Uterus (tissue), 4 donors: ENCODE measurements around the gene NCR2. TPM values are rescaled to one million over a fixed set of nuclear protein-coding genes. Genes with fewer than 3 reads are reported as not detected.
A peak's percentile ranks its signal among the peaks of the same experiment; 100 is the strongest.

ENCODE experiments used
- DNase-seq, 2 donors: peaks; one replicate each; pipeline ENCODE4 v3.0.0-alpha.2; 2019 to 2020
- H3K27ac ChIP-seq, 2 donors: fragments of 200-600 bp; sonication (generic); 1 replicate in 1 of 2; 2 replicates in 1 of 2; pipeline ENCODE4 v1.5.1; 2016 to 2018
- H3K27me3 ChIP-seq, 2 donors: fragments of 200-600 bp; sonication (generic); one replicate each; pipeline ENCODE4 v1.5.1; 2018 to 2019; ENCODE audit warnings: control low read depth in 1 of 2
- H3K36me3 ChIP-seq, 2 donors: fragments of 200-600 bp; sonication (generic); one replicate each; pipeline ENCODE4 v1.5.1; 2019; ENCODE audit warnings: control low read depth in 1 of 2
- H3K4me1 ChIP-seq, 2 donors: fragments of 200-600 bp; sonication (generic); one replicate each; pipeline ENCODE4 v1.5.1; 2018 to 2019; ENCODE audit warnings: control low read depth in 1 of 2
- H3K4me3 ChIP-seq, 2 donors: fragments of 200-600 bp; sonication (generic); 1 replicate in 1 of 2; 2 replicates in 1 of 2; pipeline ENCODE4 v1.5.1; 2018 to 2019; ENCODE audit warnings: mild to moderate bottlenecking in 1 of 2
- H3K9me3 ChIP-seq, 2 donors: fragments of 200-600 bp; sonication (generic); one replicate each; pipeline ENCODE4 v1.5.1; 2019; ENCODE audit warnings: control low read depth in 1 of 2
- CTCF ChIP-seq, 4 experiments: fragments of 200-600 bp in 2 of 4; fragments of 450-650 bp in 2 of 4; sonication (generic) in 2 of 4; IDR thresholded peaks; one replicate each; pipeline ENCODE4 v1.5.1; 2016 to 2019; ENCODE audit warnings: antibody characterized with exemption in 4 of 4, mild to moderate bottlenecking in 2 of 4, moderate library complexity in 1 of 4
- POLR2A ChIP-seq, 2 donors: fragments of 450-650 bp; IDR thresholded peaks; one replicate each; pipeline ENCODE4 v1.6.1; 2016; ENCODE audit warnings: antibody characterized with exemption in 2 of 2, mild to moderate bottlenecking in 1 of 2, moderate library complexity in 1 of 2
- intact Hi-C: fragments of 100-400 bp; cut with DNase I; formaldehyde crosslinking; loops from one replicate; pipeline ENCODE4 v1.15.1; 2023; ENCODE audit warnings: low total_unique reads
- total RNA-seq, 4 donors: library from RNA; depleted of rRNA in 3 of 4; stranded (reverse); fragments of >200 nt in 3 of 4; gene quantifications; one replicate each; pipeline versions ENCODE4 v1.1.0 to v1.2.4, GENCODE V29; 2014 to 2023
- donor health status: DM: yes; HTN: yes; CAD: no.

The NCR2 gene
- total RNA-seq, 4 donors from 2014 or later = not detected

- Histone ChIP-seq H3K27me3 (peaks cover 0 to 13% of the 10 kb centered on the region in 2 donors), H3K9me3 (no peaks in the 10 kb centered on the region), H3K27ac (no peak overlapping the region), H3K4me1 (no peaks in the 10 kb centered on the region), H3K36me3 (no peaks in the 10 kb centered on the region), H3K4me3 (peak overlapping the region in 1 of 2 donors; percentile 28)
- DNase-seq = peak; percentile 57 to 68
- intact Hi-C loops = no loop called here
- TF ChIP-seq POLR2A (IDR thresholded peaks at IDR 0.05) = no peak
- TF ChIP-seq CTCF (IDR thresholded peaks at IDR 0.05) = peak; percentile 93 to 99 (median 98)
Observed at GRCh38 chr6:41318654-41319565, 16.5 kb upstream of the NCR2 start.

- Histone ChIP-seq H3K4me3 (no peak overlapping the region), H3K27me3 (peaks cover 0 to 19% of the 10 kb centered on the region in 2 donors), H3K36me3 (no peaks in the 10 kb centered on the region), H3K9me3 (no peaks in the 10 kb centered on the region), H3K27ac (no peak overlapping the region), H3K4me1 (no peaks in the 10 kb centered on the region)
- DNase-seq = no peak
- TF ChIP-seq POLR2A (IDR thresholded peaks at IDR 0.05) = no peak
- TF ChIP-seq CTCF (IDR thresholded peaks at IDR 0.05) = no peak
- intact Hi-C loops = no loop called here
Observed at GRCh38 chr6:41321183-41321582, 14.2 kb upstream of the NCR2 start.

GRCh38 chr6:41325446-41326066 is 9.9 kb upstream of the NCR2 start:
- Histone ChIP-seq H3K4me1 (no peaks in the 10 kb centered on the region), H3K36me3 (no peaks in the 10 kb centered on the region), H3K9me3 (no peaks in the 10 kb centered on the region), H3K27me3 (peaks cover 0 to 18% of the 10 kb centered on the region in 2 donors), H3K4me3 (no peak overlapping the region), H3K27ac (no peak overlapping the region)
- intact Hi-C loops = no loop called here
- no peak for TF ChIP-seq CTCF (IDR thresholded peaks at IDR 0.05)
- no peak for TF ChIP-seq POLR2A (IDR thresholded peaks at IDR 0.05)
- DNase-seq = no peak

- intact Hi-C loops = no loop called here
- no peak overlapping the region for H3K27ac ChIP-seq
- no peak overlapping the region for H3K4me3 ChIP-seq
- peaks cover 0 to 18% of the 10 kb centered on the region in 2 donors for H3K27me3 ChIP-seq
- H3K36me3 ChIP-seq = no peaks in the 10 kb centered on the region
- H3K9me3 ChIP-seq = no peaks in the 10 kb centered on the region
- TF ChIP-seq CTCF (IDR thresholded peaks at IDR 0.05) = no peak
- no peak for TF ChIP-seq POLR2A (IDR thresholded peaks at IDR 0.05)
- DNase-seq = no peak
- H3K4me1 ChIP-seq = no peaks in the 10 kb centered on the region
Observed at GRCh38 chr6:41326092-41326491, 9.3 kb upstream of the NCR2 start.

- Histone ChIP-seq H3K4me1 (no peaks in the 10 kb centered on the region), H3K4me3 (no peak overlapping the region), H3K9me3 (no peaks in the 10 kb centered on the region), H3K27me3 (peaks cover 0 to 18% of the 10 kb centered on the region in 2 donors), H3K27ac (no peak overlapping the region), H3K36me3 (no peaks in the 10 kb centered on the region)
- TF ChIP-seq POLR2A (IDR thresholded peaks at IDR 0.05) (no peak), CTCF (IDR thresholded peaks at IDR 0.05) (no peak)
- intact Hi-C loops = no loop called here
- no peak for DNase-seq
Observed at GRCh38 chr6:41327177-41327576, 8.2 kb upstream of the NCR2 start.
